22Rv1 (cell line): Measurements from ENCODE around the gene CHI3L2.

Source experiments
- CTCF ChIP-seq: fragments of 450-650 bp; IDR thresholded peaks from 2 replicates; pipeline ENCODE4 v1.5.1; 2017; ENCODE audit warnings: mild to moderate bottlenecking
- ZFX ChIP-seq: fragments of 450-650 bp; IDR thresholded peaks from 2 replicates; pipeline ENCODE4 v1.6.1; 2017; ENCODE audit warnings: antibody characterized with exemption, borderline replicate concordance

- no peak for TF ChIP-seq CTCF
- TF ChIP-seq ZFX: no peak
Measured at GRCh38 chr1:111234258-111234657, 6.7 kb downstream of the CHI3L2 start.
